Caco-2 (cell line): Measurements from ENCODE around the gene ZNF594. TPM values are rescaled to one million over a fixed set of nuclear protein-coding genes. Genes with fewer than 3 reads are reported as not detected.
"Not testable (repeated sequence)": the region's sequence is repeated elsewhere in the genome, so short reads cannot be mapped to it uniquely, and the experiment has no call there.

ENCODE experiments used
- BruUV-seq: library from RNA; stranded (reverse); fragments of 400-500 nt; replicated peaks from 2 replicates; lab custom pipeline; 2021; lab: Mats Ljungman, UMichigan
- CTCF ChIA-PET: fragments of 300-600 bp; sonication (Branson Sonifier 250); formaldehyde crosslinking; loops from one replicate; lab custom pipeline; 2022; ENCODE audit warnings: antibody characterized with exemption; lab: Charles Lee
- POLR2A ChIA-PET: fragments of 300-600 bp; sonication (Branson Sonifier 250); formaldehyde crosslinking; loops from one replicate; lab custom pipeline; 2022; ENCODE audit warnings: antibody characterized with exemption; lab: Charles Lee
- DNase-seq, 2 experiments: peaks; one replicate each; pipeline versions ENCODE4 v3.0.0 to v3.0.0-alpha.2; 2020 to 2022
- H3K27me3 ChIP-seq: replicated peaks from 2 replicates; pipeline ENCODE4 v1.6.0; 2011; ENCODE audit warnings: low read length; ENCODE audit not compliant: control insufficient read depth, insufficient read depth
- H3K36me3 ChIP-seq: 2 replicates; pipeline ENCODE4 v1.5.1; 2011; ENCODE audit warnings: low read length; ENCODE audit not compliant: control insufficient read depth, insufficient read depth
- H3K4me1 ChIP-seq: fragments of 250-450 bp; sonication (Bioruptor Pico); 2 replicates; pipeline ENCODE4 v1.5.1; 2020; ENCODE audit warnings: mild to moderate bottlenecking
- H3K4me3 ChIP-seq: 2 replicates; pipeline ENCODE4 v1.5.1; 2011; ENCODE audit warnings: low read depth, mild to moderate bottlenecking, control low read depth, low read length
- H3K9me3 ChIP-seq: fragments of 250-450 bp; sonication (Bioruptor Pico); 2 replicates; pipeline ENCODE4 v1.5.1; 2020; ENCODE audit warnings: mild to moderate bottlenecking, moderate library complexity
- H3K27ac Mint-ChIP-seq: one replicate; pipeline ENCODE4 v1.8.0; 2022; ENCODE audit warnings: mixed read lengths; ENCODE audit not compliant: unreplicated experiment
- H3K27me3 Mint-ChIP-seq: one replicate; pipeline ENCODE4 v1.8.0; 2022; ENCODE audit warnings: mixed read lengths; ENCODE audit not compliant: insufficient read depth, unreplicated experiment
- H3K36me3 Mint-ChIP-seq: one replicate; pipeline ENCODE4 v1.8.0; 2022; ENCODE audit warnings: mild to moderate bottlenecking, mixed read lengths; ENCODE audit not compliant: insufficient read depth, unreplicated experiment
- H3K4me1 Mint-ChIP-seq: one replicate; pipeline ENCODE4 v1.8.0; 2022; ENCODE audit warnings: low read depth, mixed read lengths; ENCODE audit not compliant: unreplicated experiment
- H3K4me3 Mint-ChIP-seq: one replicate; pipeline ENCODE4 v1.8.0; 2022; ENCODE audit warnings: mild to moderate bottlenecking, moderate library complexity, mixed read lengths; ENCODE audit not compliant: unreplicated experiment
- H3K9me3 Mint-ChIP-seq: one replicate; pipeline ENCODE4 v1.8.0; 2022; ENCODE audit warnings: mixed read lengths; ENCODE audit not compliant: unreplicated experiment
- intact Hi-C: fragments of 100-400 bp; cut with micrococcal nuclease; formaldehyde crosslinking; loops from one replicate; pipeline ENCODE4 v1.10.0; 2022; ENCODE audit not compliant: unreplicated experiment
- total RNA-seq: library from RNA; stranded (reverse); gene quantifications from 2 replicates; pipeline ENCODE4 v1.2.3, GENCODE V29; 2022

Gene ZNF594
- total RNA-seq, 1 experiment from 2014 or later, result 6.2 TPM

- H3K27me3 ChIP-seq, BruUV-seq, H3K36me3 ChIP-seq, H3K36me3 Mint-ChIP-seq, H3K4me3 ChIP-seq, intact Hi-C loops, H3K27ac Mint-ChIP-seq, H3K4me1 ChIP-seq, DNase-seq, H3K4me1 Mint-ChIP-seq, H3K27me3 Mint-ChIP-seq, H3K9me3 Mint-ChIP-seq, H3K9me3 ChIP-seq, H3K4me3 Mint-ChIP-seq, CTCF ChIA-PET, POLR2A ChIA-PET: not testable (repeated sequence)
Measured at GRCh38 chr17:5130261-5130660, 61.4 kb downstream of the ZNF594 start.

- H3K36me3 Mint-ChIP-seq, intact Hi-C loops, H3K9me3 ChIP-seq, H3K27me3 ChIP-seq, H3K27me3 Mint-ChIP-seq, H3K4me3 Mint-ChIP-seq, POLR2A ChIA-PET, H3K4me1 Mint-ChIP-seq, H3K4me1 ChIP-seq, BruUV-seq, H3K27ac Mint-ChIP-seq, H3K36me3 ChIP-seq, H3K4me3 ChIP-seq, CTCF ChIA-PET, H3K9me3 Mint-ChIP-seq, DNase-seq: not testable (repeated sequence)
Measured at GRCh38 chr17:5129770-5130169, 61.9 kb downstream of the ZNF594 start.

Other genes with a start within 250 kb of the ZNF594 start
- gene PFN1, start 243.3 kb downstream of the ZNF594 start, total RNA-seq, result 367 and 416 TPM in 2 replicates
- 8.1 and 10.6 TPM in 2 replicates for gene ENO3, start 240.7 kb downstream of the ZNF594 start, total RNA-seq
- 20.5 and 23.1 TPM in 2 replicates for gene SPAG7, start 224.1 kb downstream of the ZNF594 start, total RNA-seq
- 16.2 and 18.8 TPM in 2 replicates for gene CAMTA2, start 204.2 kb downstream of the ZNF594 start, total RNA-seq
- gene INCA1, start 194.3 kb downstream of the ZNF594 start, total RNA-seq, result 0.64 and 1.4 TPM in 2 replicates
- gene KIF1C, start 193.9 kb downstream of the ZNF594 start, total RNA-seq, result 87.5 and 92.0 TPM in 2 replicates
- gene SLC52A1, start 156.4 kb downstream of the ZNF594 start, total RNA-seq, result not detected in 2 replicates
- 3.6 and 3.7 TPM in 2 replicates for gene ZFP3, start 113.4 kb downstream of the ZNF594 start, total RNA-seq
- gene ZNF232, start 80.0 kb downstream of the ZNF594 start, total RNA-seq, result 7.5 and 9.1 TPM in 2 replicates
- 0.16 and 0.21 TPM in 2 replicates for gene USP6, start 75.8 kb downstream of the ZNF594 start, total RNA-seq
- not detected in 2 replicates for gene SCIMP, start 43.0 kb upstream of the ZNF594 start, total RNA-seq
- 21.8 and 22.4 TPM in 2 replicates for gene RABEP1, start 90.4 kb upstream of the ZNF594 start, total RNA-seq
- gene NUP88, start 227.8 kb upstream of the ZNF594 start, total RNA-seq, result 52.3 and 56.6 TPM in 2 replicates
- 30.5 and 36.5 TPM in 2 replicates for gene RPAIN, start 228.3 kb upstream of the ZNF594 start, total RNA-seq
- gene C1QBP, start 247.3 kb upstream of the ZNF594 start, total RNA-seq, result 129 and 149 TPM in 2 replicates